HG03558 (cell line): Measurements from ENCODE around the gene RASGEF1C.
"Not testable (repeated sequence)": the region's sequence is repeated elsewhere in the genome, so short reads cannot be mapped to it uniquely, and the experiment has no call there.

Experiments used
- ATAC-seq: cut with Tn5 transposase; IDR thresholded peaks from one replicate; pipeline ENCODE4 v1.9.1; 2021; ENCODE audit warnings: moderate number of reproducible peaks; ENCODE audit not compliant: unreplicated experiment; ENCODE audit errors: extremely low read depth

Gene RASGEF1C

GRCh38 chr5:180093241-180093640, 115.8 kb downstream of the RASGEF1C start:
- no peak for ATAC-seq

GRCh38 chr5:180090769-180091546, 118.1 kb downstream of the RASGEF1C start:
- ATAC-seq, result no peak

GRCh38 chr5:180090098-180090768, 118.8 kb downstream of the RASGEF1C start:
- no peak for ATAC-seq

- not testable (repeated sequence) for ATAC-seq
Measured at GRCh38 chr5:180089628-180090027, 119.4 kb downstream of the RASGEF1C start.

GRCh38 chr5:180088561-180088960, 120.5 kb downstream of the RASGEF1C start:
- no peak for ATAC-seq

- no peak for ATAC-seq
Measured at GRCh38 chr5:180086816-180087399, 122.1 kb downstream of the RASGEF1C start.

- no peak for ATAC-seq
Measured at GRCh38 chr5:180085837-180086236, 123.2 kb downstream of the RASGEF1C start.

GRCh38 chr5:180084638-180085561, 124.1 kb downstream of the RASGEF1C start:
- no peak for ATAC-seq

- ATAC-seq, result no peak
Measured at GRCh38 chr5:180083529-180084060, 125.4 kb downstream of the RASGEF1C start.

- ATAC-seq, result no peak
Measured at GRCh38 chr5:180082633-180083420, 126.2 kb downstream of the RASGEF1C start.

GRCh38 chr5:180081481-180081880, 127.5 kb downstream of the RASGEF1C start:
- ATAC-seq, result no peak

GRCh38 chr5:180080486-180081280, 128.3 kb downstream of the RASGEF1C start:
- ATAC-seq, result no peak

GRCh38 chr5:180079702-180080466, 129.1 kb downstream of the RASGEF1C start:
- ATAC-seq, result no peak

GRCh38 chr5:180078348-180078747, 130.7 kb downstream of the RASGEF1C start:
- ATAC-seq, result no peak

GRCh38 chr5:180077594-180078284, 131.3 kb downstream of the RASGEF1C start:
- no peak for ATAC-seq

GRCh38 chr5:180075703-180076102, 133.3 kb downstream of the RASGEF1C start:
- no peak for ATAC-seq

GRCh38 chr5:180074462-180074861, 134.5 kb downstream of the RASGEF1C start:
- no peak for ATAC-seq
